T-cell (primary cell): Measurements from ENCODE around the gene GALNT10. TPM values are rescaled to one million over a fixed set of nuclear protein-coding genes. Genes with fewer than 3 reads are reported as not detected.

Experiments
- ATAC-seq, 4 experiments: fragments of 200-7000 bp in 3 of 4; fragments of 150-1000 bp in 1 of 4; cut with Tn5 transposase; replicated peaks in 1 of 4; 1 replicate in 3 of 4; 2 replicates in 1 of 4; pipeline ENCODE4 v1.10.0; 2021; ENCODE audit warnings: moderate library complexity in 3 of 4, mild to moderate bottlenecking in 2 of 4, moderate number of reproducible peaks in 1 of 4
- CTCF ChIA-PET, 2 donors: fragments of 300-600 bp; sonication (Branson Sonifier 250); formaldehyde crosslinking; loops; one replicate each; lab custom pipeline; 2022; ENCODE audit warnings: antibody characterized with exemption in 2 of 2; lab: Charles Lee
- POLR2A ChIA-PET, 2 donors: fragments of 300-600 bp; sonication (Branson Sonifier 250); formaldehyde crosslinking; loops; one replicate each; lab custom pipeline; 2022; ENCODE audit warnings: antibody characterized with exemption in 2 of 2; lab: Charles Lee
- DNase-seq, 35 experiments: peaks; one replicate each; pipeline versions ENCODE4 v3.0.0 to v3.0.0-alpha.2; 2013 to 2023
- H3K27ac ChIP-seq: one replicate; pipeline ENCODE4 v1.5.1; 2013; ENCODE audit warnings: low read length
- H3K27me3 ChIP-seq, 2 experiments: replicated peaks in 1 of 2; 1 replicate in 1 of 2; 2 replicates in 1 of 2; pipeline versions ENCODE4 v1.6.1 to v1.7.0; 2013; ENCODE audit warnings: low read length in 1 of 2, mixed read lengths in 1 of 2; ENCODE audit not compliant: control insufficient read depth in 2 of 2, insufficient read depth in 2 of 2; ENCODE audit errors: extremely low read depth in 1 of 2
- H3K36me3 ChIP-seq, 2 donors: 1 replicate in 1 of 2; 2 replicates in 1 of 2; pipeline versions ENCODE4 v1.6.1 to v1.7.0; 2013; ENCODE audit warnings: low read length in 1 of 2; ENCODE audit not compliant: control insufficient read depth in 2 of 2, insufficient read depth in 1 of 2; ENCODE audit errors: extremely low read depth in 1 of 2
- H3K4me1 ChIP-seq, 2 experiments: 1 replicate in 1 of 2; 2 replicates in 1 of 2; pipeline versions ENCODE4 v1.6.1 to v1.7.0; 2013; ENCODE audit warnings: low read length in 2 of 2, mixed read lengths in 1 of 2; ENCODE audit not compliant: insufficient read depth in 2 of 2, control insufficient read depth in 1 of 2; ENCODE audit errors: extremely low read depth in 1 of 2
- H3K4me3 ChIP-seq, 2 donors: 1 replicate in 1 of 2; 2 replicates in 1 of 2; pipeline versions ENCODE4 v1.5.1 to v1.7.0; 2013; ENCODE audit warnings: mild to moderate bottlenecking in 2 of 2, low read length in 1 of 2, moderate library complexity in 1 of 2; ENCODE audit not compliant: control insufficient read depth in 1 of 2; ENCODE audit errors: extremely low read depth in 1 of 2
- H3K9me3 ChIP-seq: 2 replicates; pipeline ENCODE4 v1.7.0; 2013
- H3K27ac Mint-ChIP-seq, 2 donors: one replicate each; pipeline ENCODE4 v1.8.0; 2020 to 2021; ENCODE audit warnings: mild to moderate bottlenecking in 2 of 2, mixed read lengths in 2 of 2
- H3K27me3 Mint-ChIP-seq, 2 donors: one replicate each; pipeline ENCODE4 v1.8.0; 2021 to 2022; ENCODE audit warnings: mixed read lengths in 2 of 2
- H3K36me3 Mint-ChIP-seq: one replicate; pipeline ENCODE4 v1.8.0; 2021; ENCODE audit warnings: mixed read lengths
- H3K4me1 Mint-ChIP-seq, 3 donors: one replicate each; pipeline ENCODE4 v1.8.0; 2020 to 2022; ENCODE audit warnings: mixed read lengths in 3 of 3, mild to moderate bottlenecking in 1 of 3
- H3K4me3 Mint-ChIP-seq, 3 donors: one replicate each; pipeline ENCODE4 v1.8.0; 2020 to 2022; ENCODE audit warnings: mild to moderate bottlenecking in 3 of 3, mixed read lengths in 3 of 3, moderate library complexity in 3 of 3
- H3K9me3 Mint-ChIP-seq, 3 donors: one replicate each; pipeline ENCODE4 v1.8.0; 2020 to 2022; ENCODE audit warnings: mixed read lengths in 3 of 3
- WGBS: methylation state at CpG from one replicate; pipeline ENCODE4 v1.1.5; 2013; ENCODE audit warnings: missing lambda C conversion rate; ENCODE audit not compliant: insufficient coverage; 5-methylcytosine and 5-hydroxymethylcytosine counted together
- total RNA-seq, 35 experiments: library from RNA in 6 of 35; stranded (reverse) in 6 of 35; fragments of 120-200 nt in 1 of 35; gene quantifications; one replicate each; pipeline versions ENCODE4 v1.2.1 to v1.2.4 and lab custom pipeline; 2013 to 2026

The GALNT10 gene
- total RNA-seq, 5 donors from 2014 or later (not counting 1 experiment from before 2014, with no cell fraction given): 26.9 to 62.7 (median 40.8) TPM

GRCh38 chr5:154380263-154380662 lies 189.7 kb downstream of the GALNT10 start:
- Histone ChIP-seq H3K27ac (no peak overlapping the region), H3K4me1 (peaks cover 0 to 15% of the 10 kb centered on the region in 2 experiments), H3K4me3 (no peak overlapping the region), H3K36me3 (peaks cover 18 to 62% of the 10 kb centered on the region in 2 donors), H3K27me3 (no peaks in the 10 kb centered on the region), H3K9me3 (no peaks in the 10 kb centered on the region)
- Mint-ChIP-seq H3K4me1 (peaks cover 0 to 18% (median 11%) of the 10 kb centered on the region in 3 donors), H3K4me3 (no peak overlapping the region), H3K36me3 (peaks cover 71% of the 10 kb centered on the region), H3K27ac (no peak overlapping the region), H3K27me3 (no peaks in the 10 kb centered on the region), H3K9me3 (no peaks in the 10 kb centered on the region)
- ChIA-PET POLR2A (interaction anchor here in 1 of 2 donors (0.6 kb wide), 1 partner anchor 75 kb away, joined by 3 read pairs; no protein-coding TSS in a partner anchor), CTCF (interaction anchor here in 1 of 2 donors (1.4 kb wide), 1 partner anchor 17 kb away, joined by 4 read pairs; no protein-coding TSS in a partner anchor)
- ATAC-seq (no peak), DNase-seq (no peak)
- 95% methylated on average over 10 of the region's 12 CpGs for WGBS

- H3K27me3 Mint-ChIP-seq: no peaks in the 10 kb centered on the region
- peak overlapping the region; percentile 66 to 76 for H3K27ac Mint-ChIP-seq
- H3K4me1 ChIP-seq: peaks cover 0 to 21% of the 10 kb centered on the region in 2 experiments
- peak overlapping the region in 1 of 3 donors; percentile 15 for H3K4me3 Mint-ChIP-seq
- peaks cover 2 to 49% of the 10 kb centered on the region in 2 donors for H3K36me3 ChIP-seq
- ChIA-PET POLR2A (interaction anchor here (0.5 to 0.6 kb wide), 2 partner anchors 181 to 388 kb away, joined by 3 to 6 read pairs; no protein-coding TSS in a partner anchor), CTCF (interaction anchor here in 1 of 2 donors (0.9 to 2.6 kb wide), 2 partner anchors 20 to 312 kb away, joined by 3 to 13 read pairs; no protein-coding TSS in a partner anchor)
- peaks cover 0 to 22% (median 12%) of the 10 kb centered on the region in 3 donors for H3K4me1 Mint-ChIP-seq
- no peak overlapping the region for H3K4me3 ChIP-seq
- DNase-seq (peak in 25 of 35 experiments; percentile 5 to 66 (median 24)), ATAC-seq (peak in 2 of 4 experiments; percentile 65 to 73)
- H3K36me3 Mint-ChIP-seq: peaks cover 51% of the 10 kb centered on the region
- WGBS: 19% methylated on average over 5 of the region's 9 CpGs
- no peaks in the 10 kb centered on the region for H3K9me3 ChIP-seq
- H3K27ac ChIP-seq: peak overlapping the region; percentile 78
- H3K27me3 ChIP-seq: no peaks in the 10 kb centered on the region
- no peaks in the 10 kb centered on the region for H3K9me3 Mint-ChIP-seq
These were observed 194.1 kb downstream of the GALNT10 start for GRCh38 chr5:154384480-154385235.

GRCh38 chr5:154385236-154385512 lies 194.6 kb downstream of the GALNT10 start:
- WGBS: 35% methylated on average over 8 of the region's 8 CpGs
- H3K27me3 ChIP-seq: no peaks in the 10 kb centered on the region
- peak overlapping the region; percentile 14 to 66 for H3K27ac Mint-ChIP-seq
- H3K9me3 ChIP-seq: no peaks in the 10 kb centered on the region
- CTCF ChIA-PET: interaction anchor here in 1 of 2 donors (0.9 to 2.6 kb wide), 2 partner anchors 20 to 313 kb away, joined by 3 to 13 read pairs; no protein-coding TSS in a partner anchor
- no peak overlapping the region for H3K4me3 ChIP-seq
- POLR2A ChIA-PET: no interaction called here
- H3K4me1 Mint-ChIP-seq: peaks cover 0 to 22% (median 12%) of the 10 kb centered on the region in 3 donors
- H3K36me3 Mint-ChIP-seq: peaks cover 56% of the 10 kb centered on the region
- no peaks in the 10 kb centered on the region for H3K9me3 Mint-ChIP-seq
- peak overlapping the region; percentile 78 for H3K27ac ChIP-seq
- peaks cover 2 to 44% of the 10 kb centered on the region in 2 donors for H3K36me3 ChIP-seq
- DNase-seq (peak in 27 of 35 experiments; percentile 6 to 69 (median 25)), ATAC-seq (peak; percentile 34 to 81 (median 60))
- no peaks in the 10 kb centered on the region for H3K27me3 Mint-ChIP-seq
- H3K4me3 Mint-ChIP-seq: peak overlapping the region in 1 of 3 donors; percentile 15
- peaks cover 0 to 21% of the 10 kb centered on the region in 2 experiments for H3K4me1 ChIP-seq

- no peak overlapping the region for H3K27ac ChIP-seq
- CTCF ChIA-PET: interaction anchor here in 1 of 2 donors (2.6 kb wide), 1 partner anchor 18 kb away, joined by 13 read pairs; no protein-coding TSS in a partner anchor
- H3K4me1 Mint-ChIP-seq: peaks cover 0 to 22% (median 12%) of the 10 kb centered on the region in 3 donors
- ATAC-seq: no peak
- peaks cover 56% of the 10 kb centered on the region for H3K36me3 Mint-ChIP-seq
- no peak overlapping the region for H3K4me3 ChIP-seq
- peaks cover 0 to 21% of the 10 kb centered on the region in 2 experiments for H3K4me1 ChIP-seq
- no peak overlapping the region for H3K4me3 Mint-ChIP-seq
- 100% methylated on average over 2 of the region's 6 CpGs for WGBS
- DNase-seq: no peak
- no peaks in the 10 kb centered on the region for H3K27me3 ChIP-seq
- no peaks in the 10 kb centered on the region for H3K9me3 Mint-ChIP-seq
- H3K27me3 Mint-ChIP-seq: no peaks in the 10 kb centered on the region
- H3K9me3 ChIP-seq: no peaks in the 10 kb centered on the region
- POLR2A ChIA-PET: interaction anchor here in 1 of 2 donors (0.5 kb wide), 1 partner anchor 642 kb away, joined by 5 read pairs; no protein-coding TSS in a partner anchor
- no peak overlapping the region for H3K27ac Mint-ChIP-seq
- peaks cover 2 to 38% of the 10 kb centered on the region in 2 donors for H3K36me3 ChIP-seq
These were observed 196.6 kb downstream of the GALNT10 start for GRCh38 chr5:154386952-154387629.

- no peak for ATAC-seq
- Mint-ChIP-seq H3K4me3 (no peak overlapping the region), H3K9me3 (no peaks in the 10 kb centered on the region), H3K27ac (no peak overlapping the region), H3K36me3 (peaks cover 55% of the 10 kb centered on the region), H3K27me3 (no peaks in the 10 kb centered on the region), H3K4me1 (peaks cover 0 to 15% (median 12%) of the 10 kb centered on the region in 3 donors)
- H3K27me3 ChIP-seq: no peaks in the 10 kb centered on the region
- ChIA-PET POLR2A (no interaction called here), CTCF (interaction anchor here in 1 of 2 donors (0.6 kb wide), 1 partner anchor 1884 kb away, joined by 4 read pairs; no protein-coding TSS in a partner anchor)
- H3K9me3 ChIP-seq: no peaks in the 10 kb centered on the region
- no peak for DNase-seq
- no peak overlapping the region for H3K4me3 ChIP-seq
- peaks cover 0 to 17% of the 10 kb centered on the region in 2 experiments for H3K4me1 ChIP-seq
- no peak overlapping the region for H3K27ac ChIP-seq
- WGBS: no CpG with 5 or more reads among the region's 2 CpGs
- peaks cover 4 to 44% of the 10 kb centered on the region in 2 donors for H3K36me3 ChIP-seq
These were observed 198.3 kb downstream of the GALNT10 start for GRCh38 chr5:154388842-154389241.

- ATAC-seq (no peak), DNase-seq (no peak)
- Histone ChIP-seq H3K4me1 (peaks cover 0 to 7% of the 10 kb centered on the region in 2 experiments), H3K36me3 (peaks cover 4 to 51% of the 10 kb centered on the region in 2 donors), H3K27ac (no peak overlapping the region), H3K27me3 (no peaks in the 10 kb centered on the region), H3K9me3 (no peaks in the 10 kb centered on the region), H3K4me3 (no peak overlapping the region)
- Mint-ChIP-seq H3K36me3 (peaks cover 57% of the 10 kb centered on the region), H3K4me1 (peaks cover 0 to 5% (median 3%) of the 10 kb centered on the region in 3 donors), H3K27me3 (no peaks in the 10 kb centered on the region), H3K9me3 (no peaks in the 10 kb centered on the region), H3K4me3 (no peak overlapping the region), H3K27ac (no peak overlapping the region)
- WGBS: 100% methylated on average over 8 of the region's 8 CpGs
- POLR2A ChIA-PET: no interaction called here
- CTCF ChIA-PET: no interaction called here
These were observed 199.6 kb downstream of the GALNT10 start for GRCh38 chr5:154390096-154390495.
